Panc1 (cell line): ENCODE results near the gene POLR3GL. TPM values are rescaled to one million over a fixed set of nuclear protein-coding genes. Genes with fewer than 3 reads are reported as not detected.
A peak's percentile ranks its signal among the peaks of the same experiment; 100 is the strongest.

Experiments
- ATAC-seq: fragments of 200-7000 bp; cut with Tn5 transposase; 2 replicates; pipeline ENCODE4 v1.9.1; 2020; ENCODE audit warnings: mild to moderate bottlenecking, moderate library complexity
- BruUV-seq: library from RNA; stranded (reverse); fragments of 400-500 nt; replicated peaks from 2 replicates; lab custom pipeline; 2021; lab: Mats Ljungman, UMichigan
- CTCF ChIA-PET: fragments of 300-600 bp; sonication (Branson Sonifier 250); formaldehyde crosslinking; loops from one replicate; lab custom pipeline; 2022; ENCODE audit warnings: antibody characterized with exemption; lab: Charles Lee
- POLR2A ChIA-PET: fragments of 300-600 bp; sonication (Branson Sonifier 250); formaldehyde crosslinking; loops from one replicate; lab custom pipeline; 2022; ENCODE audit warnings: antibody characterized with exemption; lab: Charles Lee
- DNase-seq: peaks from one replicate; pipeline ENCODE4 v3.0.0-alpha.2; 2010; ENCODE audit warnings: low read depth, low spot score
- H3K27ac ChIP-seq: 2 replicates; pipeline ENCODE4 v1.5.1; 2011; ENCODE audit warnings: mild to moderate bottlenecking, low read length, inconsistent platforms
- H3K27me3 ChIP-seq: fragments of 200-500 bp; sonication (Bioruptor generic); 2 replicates; pipeline ENCODE4 v1.6.0; 2014; ENCODE audit warnings: low read length, inconsistent platforms; ENCODE audit not compliant: control insufficient read depth, insufficient read depth
- H3K36me3 ChIP-seq: fragments of 200-500 bp; sonication (Bioruptor generic); 2 replicates; pipeline ENCODE4 v1.5.1; 2014; ENCODE audit warnings: inconsistent platforms, mild to moderate bottlenecking, low read length, moderate library complexity; ENCODE audit not compliant: control insufficient read depth, insufficient read depth
- H3K4me1 ChIP-seq: 2 replicates; pipeline ENCODE4 v1.5.1; 2011; ENCODE audit warnings: inconsistent platforms, mild to moderate bottlenecking, low read length, moderate library complexity; ENCODE audit not compliant: control insufficient read depth, insufficient read depth
- H3K4me3 ChIP-seq, 2 experiments: 2 replicates each; pipeline ENCODE4 v1.5.1; 2011 to 2012; ENCODE audit warnings: low read depth in 2 of 2, low read length in 2 of 2, mild to moderate bottlenecking in 2 of 2, inconsistent platforms in 1 of 2, moderate library complexity in 1 of 2
- H3K9me3 ChIP-seq: fragments of 200-500 bp; sonication (Bioruptor generic); 2 replicates; pipeline ENCODE4 v1.5.1; 2014; ENCODE audit warnings: low read depth, mild to moderate bottlenecking, inconsistent platforms, low read length, moderate library complexity; ENCODE audit not compliant: control insufficient read depth, insufficient read depth
- POLR2AphosphoS5 ChIP-seq: IDR thresholded peaks from 2 replicates; pipeline ENCODE4 v1.6.1; 2012; ENCODE audit warnings: mild to moderate bottlenecking, low read depth, low read length, moderate library complexity
- SIN3A ChIP-seq: IDR thresholded peaks from 2 replicates; pipeline ENCODE4 v1.6.1; 2012; ENCODE audit warnings: low read depth, mild to moderate bottlenecking, low read length, moderate library complexity, borderline replicate concordance; ENCODE audit not compliant: insufficient read depth
- TCF7L2 ChIP-seq: IDR thresholded peaks from 2 replicates; pipeline ENCODE4 v1.6.1; 2011; ENCODE audit warnings: mild to moderate bottlenecking, low read depth, low read length, inconsistent platforms
- in situ Hi-C: cut with HindIII; loops from 2 replicates; pipeline ENCODE4 v1.10.0; 2016; ENCODE audit warnings: low sequenced_read_pairs, low pct_unique_long_range_greater_than_20kb
- intact Hi-C: fragments of 100-400 bp; cut with micrococcal nuclease; formaldehyde crosslinking; loops from one replicate; pipeline ENCODE4 v1.10.0; 2022; ENCODE audit not compliant: unreplicated experiment
- total RNA-seq: library from RNA; stranded (reverse); gene quantifications from one replicate; pipeline ENCODE4 v1.2.1, GENCODE V29; 2021; ENCODE audit not compliant: unreplicated experiment
- TF ChIP-seq, protein P1 (sequence below): fragments of 450-650 bp; IDR thresholded peaks from 2 replicates; pipeline ENCODE4 v1.5.1; 2017; ENCODE audit warnings: mild to moderate bottlenecking
- TF ChIP-seq, protein P2 (sequence below), 2 experiments: IDR thresholded peaks; 2 replicates each; pipeline ENCODE4 v1.6.1; 2011 to 2012; ENCODE audit warnings: low read depth in 2 of 2, control low read depth in 1 of 2, low read length in 1 of 2, mild to moderate bottlenecking in 1 of 2, moderate library complexity in 1 of 2; ENCODE audit not compliant: insufficient read depth in 1 of 2

The POLR3GL gene
- total RNA-seq, 1 experiment from 2014 or later: 14.9 TPM

DNA sequence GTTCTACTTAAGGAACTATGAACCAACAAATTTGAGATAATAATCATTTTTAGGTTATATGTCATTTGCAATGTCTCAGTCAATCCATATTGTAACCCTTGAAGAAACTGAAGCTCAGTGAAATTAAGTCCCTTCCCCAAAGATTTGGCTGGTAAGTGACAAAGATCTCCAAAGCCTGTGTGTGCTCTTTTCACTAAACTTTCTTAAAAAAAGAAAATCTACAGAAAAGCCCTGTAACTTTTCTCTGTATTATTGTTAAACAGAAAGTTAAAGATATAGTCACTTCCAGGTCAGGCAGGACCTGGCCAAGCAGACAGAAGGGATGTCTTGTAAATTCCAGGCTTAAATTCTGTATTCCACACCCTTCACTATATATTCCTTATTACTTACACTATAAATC is 8.1 kb upstream of the POLR3GL start:
- Histone ChIP-seq H3K4me1 (peaks cover 33% of the 10 kb centered on the region), H3K9me3 (no peaks in the 10 kb centered on the region), H3K36me3 (no peaks in the 10 kb centered on the region), H3K27me3 (no peaks in the 10 kb centered on the region), H3K4me3 (peak overlapping the region; percentile 70 to 87), H3K27ac (peak overlapping the region; percentile 98)
- POLR2A ChIA-PET: no interaction called here
- DNase-seq (no peak), ATAC-seq (no peak)
- CTCF ChIA-PET: no interaction called here
- intact Hi-C loops (no loop called here), in situ Hi-C loops (no loop called here)
- TF ChIP-seq POLR2AphosphoS5: no peak
- TF ChIP-seq, protein P1, sequence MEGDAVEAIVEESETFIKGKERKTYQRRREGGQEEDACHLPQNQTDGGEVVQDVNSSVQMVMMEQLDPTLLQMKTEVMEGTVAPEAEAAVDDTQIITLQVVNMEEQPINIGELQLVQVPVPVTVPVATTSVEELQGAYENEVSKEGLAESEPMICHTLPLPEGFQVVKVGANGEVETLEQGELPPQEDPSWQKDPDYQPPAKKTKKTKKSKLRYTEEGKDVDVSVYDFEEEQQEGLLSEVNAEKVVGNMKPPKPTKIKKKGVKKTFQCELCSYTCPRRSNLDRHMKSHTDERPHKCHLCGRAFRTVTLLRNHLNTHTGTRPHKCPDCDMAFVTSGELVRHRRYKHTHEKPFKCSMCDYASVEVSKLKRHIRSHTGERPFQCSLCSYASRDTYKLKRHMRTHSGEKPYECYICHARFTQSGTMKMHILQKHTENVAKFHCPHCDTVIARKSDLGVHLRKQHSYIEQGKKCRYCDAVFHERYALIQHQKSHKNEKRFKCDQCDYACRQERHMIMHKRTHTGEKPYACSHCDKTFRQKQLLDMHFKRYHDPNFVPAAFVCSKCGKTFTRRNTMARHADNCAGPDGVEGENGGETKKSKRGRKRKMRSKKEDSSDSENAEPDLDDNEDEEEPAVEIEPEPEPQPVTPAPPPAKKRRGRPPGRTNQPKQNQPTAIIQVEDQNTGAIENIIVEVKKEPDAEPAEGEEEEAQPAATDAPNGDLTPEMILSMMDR: no peak
- TF ChIP-seq, protein P2, sequence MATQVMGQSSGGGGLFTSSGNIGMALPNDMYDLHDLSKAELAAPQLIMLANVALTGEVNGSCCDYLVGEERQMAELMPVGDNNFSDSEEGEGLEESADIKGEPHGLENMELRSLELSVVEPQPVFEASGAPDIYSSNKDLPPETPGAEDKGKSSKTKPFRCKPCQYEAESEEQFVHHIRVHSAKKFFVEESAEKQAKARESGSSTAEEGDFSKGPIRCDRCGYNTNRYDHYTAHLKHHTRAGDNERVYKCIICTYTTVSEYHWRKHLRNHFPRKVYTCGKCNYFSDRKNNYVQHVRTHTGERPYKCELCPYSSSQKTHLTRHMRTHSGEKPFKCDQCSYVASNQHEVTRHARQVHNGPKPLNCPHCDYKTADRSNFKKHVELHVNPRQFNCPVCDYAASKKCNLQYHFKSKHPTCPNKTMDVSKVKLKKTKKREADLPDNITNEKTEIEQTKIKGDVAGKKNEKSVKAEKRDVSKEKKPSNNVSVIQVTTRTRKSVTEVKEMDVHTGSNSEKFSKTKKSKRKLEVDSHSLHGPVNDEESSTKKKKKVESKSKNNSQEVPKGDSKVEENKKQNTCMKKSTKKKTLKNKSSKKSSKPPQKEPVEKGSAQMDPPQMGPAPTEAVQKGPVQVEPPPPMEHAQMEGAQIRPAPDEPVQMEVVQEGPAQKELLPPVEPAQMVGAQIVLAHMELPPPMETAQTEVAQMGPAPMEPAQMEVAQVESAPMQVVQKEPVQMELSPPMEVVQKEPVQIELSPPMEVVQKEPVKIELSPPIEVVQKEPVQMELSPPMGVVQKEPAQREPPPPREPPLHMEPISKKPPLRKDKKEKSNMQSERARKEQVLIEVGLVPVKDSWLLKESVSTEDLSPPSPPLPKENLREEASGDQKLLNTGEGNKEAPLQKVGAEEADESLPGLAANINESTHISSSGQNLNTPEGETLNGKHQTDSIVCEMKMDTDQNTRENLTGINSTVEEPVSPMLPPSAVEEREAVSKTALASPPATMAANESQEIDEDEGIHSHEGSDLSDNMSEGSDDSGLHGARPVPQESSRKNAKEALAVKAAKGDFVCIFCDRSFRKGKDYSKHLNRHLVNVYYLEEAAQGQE (IDR thresholded peaks at IDR 0.05; ENCODE audit: insufficient read depth in 1 of 2, low read depth in 2 of 2, low read length in 1 of 2): no peak
- no TSS peak for BruUV-seq

DNA sequence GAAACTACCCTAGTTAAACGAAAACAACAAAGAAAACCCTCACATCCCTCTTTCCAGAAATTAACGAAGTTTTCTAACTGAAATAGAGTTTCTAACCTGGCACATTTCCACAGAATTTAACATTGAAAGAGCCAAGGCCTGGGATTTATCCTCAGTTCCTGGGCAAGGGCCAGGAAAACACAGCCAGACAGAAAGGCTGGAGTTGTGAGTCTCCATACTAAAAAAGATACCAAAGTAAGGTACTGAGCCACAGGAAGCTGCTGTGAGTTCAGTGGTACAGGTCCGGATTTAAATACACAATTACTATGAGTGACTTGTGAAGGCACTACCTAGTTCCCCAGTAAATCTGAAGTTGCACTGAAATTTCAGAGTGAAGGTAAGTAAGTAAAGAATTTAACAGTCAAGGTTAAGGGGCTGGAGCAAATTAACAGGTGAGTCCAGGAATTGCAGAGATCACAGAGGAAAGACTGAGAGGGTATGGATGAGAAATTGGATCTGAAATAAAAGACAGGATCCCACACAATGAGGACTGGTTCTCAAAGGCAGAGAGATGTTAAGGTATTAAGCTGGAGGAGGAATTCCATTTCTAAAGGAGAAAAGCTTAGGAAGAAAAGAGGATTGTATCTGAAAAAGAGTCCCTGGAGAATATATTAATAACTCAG is 7.6 kb upstream of the POLR3GL start:
- ChIA-PET POLR2A (interaction anchor here (1.4 kb wide), 1 partner anchor 12 kb away, joined by 3 read pairs; no protein-coding TSS in a partner anchor), CTCF (no interaction called here)
- Histone ChIP-seq H3K27me3 (no peaks in the 10 kb centered on the region), H3K4me3 (peak overlapping the region; percentile 70 to 87), H3K27ac (peak overlapping the region; percentile 98), H3K9me3 (no peaks in the 10 kb centered on the region), H3K36me3 (no peaks in the 10 kb centered on the region), H3K4me1 (peaks cover 34% of the 10 kb centered on the region)
- no peak for DNase-seq
- TSS peak; percentile 71 for BruUV-seq
- in situ Hi-C loops (no loop called here), intact Hi-C loops (no loop called here)
- no peak for ATAC-seq
- TF ChIP-seq, protein P1: no peak
- TF ChIP-seq SIN3A: no peak
- no peak for TF ChIP-seq TCF7L2
- TF ChIP-seq POLR2AphosphoS5: no peak
- TF ChIP-seq, protein P2 (IDR thresholded peaks at IDR 0.05; ENCODE audit: insufficient read depth in 1 of 2, low read depth in 2 of 2, low read length in 1 of 2): no peak
